Measurements from ENCODE around the gene OR1E1.

Gene OR1E1

GRCh38 chr17:3398310-3398709 is at the start of gene OR1E1:
OR1E1 (minus strand) TSS chr17:3398410; CDS start chr17:3398410, 0 bp downstream.
- TF ChIP-seq, protein P1, sequence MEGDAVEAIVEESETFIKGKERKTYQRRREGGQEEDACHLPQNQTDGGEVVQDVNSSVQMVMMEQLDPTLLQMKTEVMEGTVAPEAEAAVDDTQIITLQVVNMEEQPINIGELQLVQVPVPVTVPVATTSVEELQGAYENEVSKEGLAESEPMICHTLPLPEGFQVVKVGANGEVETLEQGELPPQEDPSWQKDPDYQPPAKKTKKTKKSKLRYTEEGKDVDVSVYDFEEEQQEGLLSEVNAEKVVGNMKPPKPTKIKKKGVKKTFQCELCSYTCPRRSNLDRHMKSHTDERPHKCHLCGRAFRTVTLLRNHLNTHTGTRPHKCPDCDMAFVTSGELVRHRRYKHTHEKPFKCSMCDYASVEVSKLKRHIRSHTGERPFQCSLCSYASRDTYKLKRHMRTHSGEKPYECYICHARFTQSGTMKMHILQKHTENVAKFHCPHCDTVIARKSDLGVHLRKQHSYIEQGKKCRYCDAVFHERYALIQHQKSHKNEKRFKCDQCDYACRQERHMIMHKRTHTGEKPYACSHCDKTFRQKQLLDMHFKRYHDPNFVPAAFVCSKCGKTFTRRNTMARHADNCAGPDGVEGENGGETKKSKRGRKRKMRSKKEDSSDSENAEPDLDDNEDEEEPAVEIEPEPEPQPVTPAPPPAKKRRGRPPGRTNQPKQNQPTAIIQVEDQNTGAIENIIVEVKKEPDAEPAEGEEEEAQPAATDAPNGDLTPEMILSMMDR (IDR thresholded peaks at IDR 0.05), result no peak

GRCh38 chr17:3447625-3448024 is 49.4 kb upstream of the OR1E1 start:
- TF ChIP-seq, protein P1 (IDR thresholded peaks at IDR 0.05), result peak; percentile 43; the same call in 1 of the 2 replicates

- TF ChIP-seq, protein P1 (IDR thresholded peaks at IDR 0.05), result no peak
Measured at GRCh38 chr17:3440451-3440850, 42.2 kb upstream of the OR1E1 start.

GRCh38 chr17:3438368-3438767 is 40.2 kb upstream of the OR1E1 start:
- TF ChIP-seq, protein P1 (IDR thresholded peaks at IDR 0.05), result no peak

GRCh38 chr17:3433741-3434140 is 35.5 kb upstream of the OR1E1 start, which contains the start of gene OR1E2:
OR1E2 (minus strand) TSS chr17:3433841; CDS start chr17:3433841, 0 bp downstream.
- TF ChIP-seq, protein P1 (IDR thresholded peaks at IDR 0.05), result no peak

DNA sequence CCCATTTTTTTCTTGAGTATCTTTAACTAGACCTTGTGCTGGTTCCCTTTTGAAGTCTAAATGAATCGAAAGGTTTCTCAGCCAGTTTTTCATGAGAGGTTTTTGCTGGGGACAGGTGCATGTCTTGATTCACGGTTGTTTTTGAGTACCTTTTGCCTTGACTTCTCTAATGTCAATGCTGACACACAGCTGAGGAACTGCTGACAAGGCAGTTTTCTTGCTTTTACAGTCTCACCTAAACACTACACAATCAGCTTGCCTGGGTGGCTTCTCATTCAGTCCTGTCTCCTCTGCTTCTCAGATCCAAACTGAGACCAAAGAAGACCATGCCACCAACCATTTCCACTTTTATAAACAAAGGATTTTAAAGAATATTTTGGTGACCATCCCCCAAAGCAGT is 20.0 kb upstream of the OR1E1 start:
- TF ChIP-seq, protein P1 (IDR thresholded peaks at IDR 0.05), result no peak

DNA sequence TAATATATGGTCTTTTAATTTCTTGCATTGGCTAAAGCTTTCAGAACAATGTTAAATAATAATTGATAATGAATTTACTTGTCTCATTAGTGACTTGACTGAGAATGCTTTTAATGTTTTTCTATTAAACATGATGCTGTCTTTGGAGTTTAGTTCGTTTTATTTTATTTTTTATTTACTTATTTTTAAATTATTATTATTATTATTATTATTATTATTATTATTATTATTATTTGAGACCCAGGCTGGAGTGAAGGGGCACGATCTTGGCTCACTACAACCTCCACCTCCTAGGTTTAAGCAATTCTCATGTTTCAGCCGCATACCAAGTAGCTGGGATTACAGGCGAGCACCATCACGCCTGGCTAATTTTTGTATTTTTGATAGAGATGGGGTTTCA is 17.4 kb upstream of the OR1E1 start:
- TF ChIP-seq, protein P1 (IDR thresholded peaks at IDR 0.05), result no peak

GRCh38 chr17:3411070-3411469 is 12.9 kb upstream of the OR1E1 start, which contains the start of gene OR3A3:
OR3A3 (plus strand) TSS chr17:3411370.
- TF ChIP-seq, protein P1 (IDR thresholded peaks at IDR 0.05), result no peak

Data from LNCAP (cell line).